Mesangial cell (primary cell): ENCODE data around the gene TSPY10. TPM values are rescaled to one million over a fixed set of nuclear protein-coding genes. Genes with fewer than 3 reads are reported as not detected.

Experiments used
- total RNA-seq: library from RNA; depleted of rRNA; stranded (reverse); fragments of >200 nt; gene quantifications from 2 replicates; pipeline ENCODE4 v1.2.3, GENCODE V29; 2015

TSPY10 gene
- total RNA-seq, result not detected in 2 replicates

DNA sequence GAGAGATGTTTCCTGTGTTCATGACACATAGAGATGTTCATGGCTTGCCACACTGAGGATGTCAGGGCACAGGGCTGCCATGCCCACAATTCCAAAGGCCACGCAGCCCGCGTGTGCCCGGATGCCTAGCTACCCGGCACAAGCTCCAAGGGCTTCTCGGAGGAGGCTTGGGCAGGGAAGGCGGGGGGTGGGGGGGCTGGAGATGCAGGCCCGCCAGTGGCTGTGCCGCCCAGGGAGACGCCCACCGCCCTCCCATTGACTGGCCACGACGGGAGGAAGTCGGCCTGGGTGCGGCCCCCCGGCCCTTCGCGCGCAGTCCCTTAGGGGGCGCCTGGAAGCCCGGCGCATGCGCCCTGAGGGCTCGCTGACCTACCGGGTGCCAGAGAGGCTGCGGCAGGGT, at the start of gene TSPY10:
TSS of gene TSPY10 (plus strand) at position 301 of the 400 bp plus-strand sequence. CDS start at position 347, 46 bp downstream.

GRCh38 chrY:9486967-9487366, 40.7 kb upstream of the TSPY10 start, which contains the start of gene TSPY9:
TSS of gene TSPY9 (plus strand) at chrY:9487267. CDS start at chrY:9487313, 46 bp downstream.

Other genes starting within 250 kb of the TSPY10 start
- gene TSPY4, start 190.4 kb upstream of the TSPY10 start, total RNA-seq, result not detected in 2 replicates
- gene TSPY8, start 170.1 kb upstream of the TSPY10 start, total RNA-seq, result not detected in 2 replicates
- gene TSPY3, start 129.5 kb upstream of the TSPY10 start, total RNA-seq, result not detected in 2 replicates
- gene TSPY1, start 60.9 kb upstream of the TSPY10 start, total RNA-seq, result not detected in 2 replicates
- gene TSPY9, start 40.6 kb upstream of the TSPY10 start, total RNA-seq, result not detected in 2 replicates